Mesenchymal stem cell (in vitro differentiated cells and primary cell): Measurements from ENCODE around the gene FAAH.
"Not testable (repeated sequence)": the region's sequence is repeated elsewhere in the genome, so short reads cannot be mapped to it uniquely, and the experiment has no call there.

Experiments
- DNase-seq: peaks from one replicate; pipeline ENCODE4 v3.0.0-alpha.2; 2013
- H2AFZ ChIP-seq: one replicate; pipeline ENCODE4 v1.6.1; 2013; ENCODE audit warnings: low read depth, mild to moderate bottlenecking, control low read depth, inconsistent platforms, low read length, moderate library complexity
- H2AK5ac ChIP-seq: 2 replicates; pipeline ENCODE4 v1.6.1; 2013; ENCODE audit warnings: low read length, moderate library complexity, mild to moderate bottlenecking, inconsistent platforms; ENCODE audit not compliant: severe bottlenecking
- H2BK120ac ChIP-seq: one replicate; pipeline ENCODE4 v1.6.1; 2013; ENCODE audit warnings: low read depth, mild to moderate bottlenecking, inconsistent platforms, low read length, moderate library complexity
- H2BK12ac ChIP-seq, 2 experiments: one replicate each; pipeline ENCODE4 v1.6.1; 2013; ENCODE audit warnings: inconsistent platforms in 2 of 2, low read length in 2 of 2, mild to moderate bottlenecking in 2 of 2, moderate library complexity in 2 of 2, control low read depth in 1 of 2
- H2BK15ac ChIP-seq: one replicate; pipeline ENCODE4 v1.6.1; 2013; ENCODE audit warnings: mild to moderate bottlenecking, low read depth, inconsistent platforms; ENCODE audit not compliant: poor library complexity, severe bottlenecking
- H2BK5ac ChIP-seq: 2 replicates; pipeline ENCODE4 v1.6.1; 2013; ENCODE audit warnings: low read depth, mild to moderate bottlenecking, low read length, control low read depth, inconsistent platforms; ENCODE audit not compliant: poor library complexity, severe bottlenecking
- H3K14ac ChIP-seq, 2 experiments: one replicate each; pipeline ENCODE4 v1.6.1; 2013; ENCODE audit warnings: inconsistent platforms in 2 of 2, low read length in 2 of 2, control low read depth in 1 of 2, mild to moderate bottlenecking in 1 of 2, moderate library complexity in 1 of 2
- H3K18ac ChIP-seq, 2 experiments: one replicate each; pipeline ENCODE4 v1.6.1; 2013; ENCODE audit warnings: inconsistent platforms in 2 of 2, low read length in 2 of 2, control low read depth in 1 of 2, low read depth in 1 of 2, mild to moderate bottlenecking in 1 of 2
- H3K23ac ChIP-seq, 2 experiments: one replicate each; pipeline ENCODE4 v1.6.1; 2013; ENCODE audit warnings: inconsistent platforms in 2 of 2, low read length in 2 of 2, mild to moderate bottlenecking in 2 of 2, moderate library complexity in 2 of 2, control low read depth in 1 of 2
- H3K27ac ChIP-seq: 2 replicates; pipeline ENCODE4 v1.5.1; 2013; ENCODE audit warnings: mild to moderate bottlenecking, moderate library complexity, low read length, control low read depth, inconsistent platforms; ENCODE audit not compliant: poor library complexity, severe bottlenecking
- H3K27me3 ChIP-seq, 2 experiments: 2 replicates each; pipeline versions ENCODE4 v1.6.1 to v1.7.0; 2013; ENCODE audit warnings: low read length in 2 of 2, mild to moderate bottlenecking in 2 of 2, moderate library complexity in 2 of 2, control low read depth in 1 of 2, inconsistent platforms in 1 of 2; ENCODE audit not compliant: control insufficient read depth in 1 of 2, insufficient read depth in 1 of 2
- H3K36me3 ChIP-seq, 2 experiments: 2 replicates each; pipeline versions ENCODE4 v1.6.1 to v1.7.0; 2013; ENCODE audit warnings: low read length in 2 of 2, control low read depth in 1 of 2, inconsistent platforms in 1 of 2, low read depth in 1 of 2, mild to moderate bottlenecking in 1 of 2; ENCODE audit not compliant: insufficient read depth in 2 of 2, control insufficient read depth in 1 of 2
- H3K4ac ChIP-seq, 2 experiments: one replicate each; pipeline ENCODE4 v1.6.1; 2013; ENCODE audit warnings: inconsistent platforms in 2 of 2, low read length in 2 of 2, mild to moderate bottlenecking in 2 of 2, moderate library complexity in 2 of 2, control low read depth in 1 of 2, low read depth in 1 of 2
- H3K4me1 ChIP-seq: 2 replicates; pipeline ENCODE4 v1.6.1; 2013; ENCODE audit warnings: low read depth, low read length, control low read depth; ENCODE audit not compliant: control insufficient read depth, insufficient read depth
- H3K4me2 ChIP-seq: 2 replicates; pipeline ENCODE4 v1.6.1; 2013; ENCODE audit warnings: low read length, mild to moderate bottlenecking, inconsistent platforms; ENCODE audit not compliant: poor library complexity, severe bottlenecking
- H3K4me3 ChIP-seq, 2 experiments: 2 replicates each; pipeline versions ENCODE4 v1.5.1 to v1.7.0; 2013; ENCODE audit warnings: low read length in 2 of 2, mild to moderate bottlenecking in 2 of 2, control low read depth in 1 of 2, low read depth in 1 of 2; ENCODE audit not compliant: insufficient read depth in 1 of 2
- H3K79me1 ChIP-seq: replicated peaks from 2 replicates; pipeline ENCODE4 v1.6.1; 2013; ENCODE audit warnings: mild to moderate bottlenecking, control low read depth, low read length, inconsistent platforms; ENCODE audit not compliant: poor library complexity, severe bottlenecking
- H3K9ac ChIP-seq: 2 replicates; pipeline ENCODE4 v1.7.0; 2013; ENCODE audit warnings: mild to moderate bottlenecking, low read length, moderate library complexity
- H3K9me3 ChIP-seq: 2 replicates; pipeline ENCODE4 v1.7.0; 2013; ENCODE audit warnings: mild to moderate bottlenecking, low read length; ENCODE audit not compliant: control insufficient read depth
- H4K8ac ChIP-seq: one replicate; pipeline ENCODE4 v1.6.1; 2013; ENCODE audit warnings: inconsistent platforms, mild to moderate bottlenecking, low read length, moderate library complexity
- H4K91ac ChIP-seq: one replicate; pipeline ENCODE4 v1.6.1; 2013; ENCODE audit warnings: mild to moderate bottlenecking, low read length, inconsistent platforms
- WGBS: methylation state at CpG from one replicate; pipeline ENCODE4 v1.1.7; 2013; ENCODE audit warnings: mixed read lengths; 5-methylcytosine and 5-hydroxymethylcytosine counted together

The FAAH gene

GRCh38 chr1:46355920-46356319, 38.2 kb upstream of the FAAH start:
- H3K27me3 ChIP-seq, H2BK5ac ChIP-seq, DNase-seq, H3K4me3 ChIP-seq, H3K9me3 ChIP-seq, H3K9ac ChIP-seq, H3K23ac ChIP-seq, H3K4me2 ChIP-seq, H3K14ac ChIP-seq, H3K27ac ChIP-seq, H2AFZ ChIP-seq, H4K91ac ChIP-seq, H4K8ac ChIP-seq, H2AK5ac ChIP-seq, H3K4ac ChIP-seq, H3K18ac ChIP-seq, H2BK15ac ChIP-seq, H3K4me1 ChIP-seq, H2BK12ac ChIP-seq, H2BK120ac ChIP-seq: not testable (repeated sequence)
- peaks cover 17% of the 10 kb centered on the region for H3K79me1 ChIP-seq
- peaks cover 35 to 70% of the 10 kb centered on the region in 2 experiments for H3K36me3 ChIP-seq
- 75% methylated on average over 5 of the region's 5 CpGs for WGBS

- Histone ChIP-seq H2BK120ac (no peak overlapping the region), H2BK12ac (no peak overlapping the region), H2BK5ac (no peak overlapping the region), H3K14ac (no peak overlapping the region), H3K4me1 (peaks cover 1% of the 10 kb centered on the region), H3K36me3 (peaks cover 31 to 68% of the 10 kb centered on the region in 2 experiments), H3K23ac (no peak overlapping the region), H2AFZ (no peak overlapping the region), H3K4me2 (no peak overlapping the region), H3K27me3 (no peaks in the 10 kb centered on the region), H3K18ac (no peak overlapping the region), H3K27ac (no peak overlapping the region), H3K9ac (no peak overlapping the region), H3K9me3 (no peaks in the 10 kb centered on the region), H3K79me1 (peaks cover 14% of the 10 kb centered on the region), H2BK15ac (no peak overlapping the region), H3K4ac (no peak overlapping the region), H4K91ac (no peak overlapping the region), H2AK5ac (no peak overlapping the region), H3K4me3 (no peak overlapping the region), H4K8ac (no peak overlapping the region)
- 99% methylated on average over 3 of the region's 3 CpGs for WGBS
- DNase-seq: no peak
Measured at GRCh38 chr1:46362158-46362557, 32.0 kb upstream of the FAAH start.

GRCh38 chr1:46363121-46363520, 31.0 kb upstream of the FAAH start:
- H3K9ac ChIP-seq: no peak overlapping the region
- no peaks in the 10 kb centered on the region for H3K27me3 ChIP-seq
- H3K27ac ChIP-seq: no peak overlapping the region
- H3K4me1 ChIP-seq: peaks cover 1% of the 10 kb centered on the region
- no peak overlapping the region for H3K4ac ChIP-seq
- no peak overlapping the region for H4K8ac ChIP-seq
- no peak overlapping the region for H3K4me2 ChIP-seq
- no peak overlapping the region for H4K91ac ChIP-seq
- no peak overlapping the region for H2AK5ac ChIP-seq
- no peak overlapping the region for H2BK120ac ChIP-seq
- 98% methylated on average over 5 of the region's 5 CpGs for WGBS
- no peak overlapping the region for H3K18ac ChIP-seq
- H3K79me1 ChIP-seq: peaks cover 14% of the 10 kb centered on the region
- DNase-seq: no peak
- no peak overlapping the region for H3K23ac ChIP-seq
- no peaks in the 10 kb centered on the region for H3K9me3 ChIP-seq
- no peak overlapping the region for H2AFZ ChIP-seq
- H2BK12ac ChIP-seq: no peak overlapping the region
- H3K36me3 ChIP-seq: peaks cover 33 to 65% of the 10 kb centered on the region in 2 experiments
- no peak overlapping the region for H2BK5ac ChIP-seq
- no peak overlapping the region for H3K4me3 ChIP-seq
- H3K14ac ChIP-seq: no peak overlapping the region
- no peak overlapping the region for H2BK15ac ChIP-seq

- Histone ChIP-seq H2AK5ac (no peak overlapping the region), H3K27ac (no peak overlapping the region), H3K4me2 (no peak overlapping the region), H2BK15ac (no peak overlapping the region), H3K18ac (no peak overlapping the region), H3K4me3 (no peak overlapping the region), H3K23ac (no peak overlapping the region), H3K14ac (no peak overlapping the region), H2BK5ac (no peak overlapping the region), H3K36me3 (peaks cover 36 to 63% of the 10 kb centered on the region in 2 experiments), H3K9me3 (no peaks in the 10 kb centered on the region), H4K8ac (no peak overlapping the region), H3K79me1 (peaks cover 9% of the 10 kb centered on the region), H3K4me1 (peaks cover 3% of the 10 kb centered on the region), H4K91ac (no peak overlapping the region), H2BK12ac (no peak overlapping the region), H2AFZ (no peak overlapping the region), H3K27me3 (no peaks in the 10 kb centered on the region), H3K9ac (no peak overlapping the region), H3K4ac (no peak overlapping the region), H2BK120ac (no peak overlapping the region)
- DNase-seq: no peak
- 75% methylated on average over 4 of the region's 5 CpGs for WGBS
Measured at GRCh38 chr1:46364612-46365011, 29.5 kb upstream of the FAAH start.
